ENCODE results near the gene LUC7L.
"Not testable (repeated sequence)": the region's sequence is repeated elsewhere in the genome, so short reads cannot be mapped to it uniquely, and the experiment has no call there.

The LUC7L gene

DNA sequence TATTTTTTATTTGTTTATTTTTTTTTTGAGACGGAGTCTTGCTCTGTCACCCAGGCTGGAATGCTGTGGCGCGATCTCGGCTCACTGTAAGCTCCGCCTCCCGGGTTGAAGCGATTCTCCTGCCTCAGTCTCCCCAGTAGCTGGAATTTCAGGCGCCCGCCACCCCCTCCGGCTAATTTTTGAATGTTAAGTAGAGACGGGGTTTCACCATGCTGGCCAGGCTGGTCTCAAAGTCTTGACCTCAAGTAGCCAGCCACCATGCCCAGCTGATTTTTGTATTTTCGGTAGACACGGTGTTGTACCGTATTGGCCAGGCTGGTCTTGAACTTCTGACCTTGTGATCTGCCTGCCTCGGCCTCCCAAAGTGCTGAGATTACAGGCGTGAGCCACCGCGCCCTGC lies 1.1 kb upstream of the LUC7L start:
- not testable (repeated sequence) for DNase-seq (ENCODE audit: low read depth in 3 of 3)

DNA sequence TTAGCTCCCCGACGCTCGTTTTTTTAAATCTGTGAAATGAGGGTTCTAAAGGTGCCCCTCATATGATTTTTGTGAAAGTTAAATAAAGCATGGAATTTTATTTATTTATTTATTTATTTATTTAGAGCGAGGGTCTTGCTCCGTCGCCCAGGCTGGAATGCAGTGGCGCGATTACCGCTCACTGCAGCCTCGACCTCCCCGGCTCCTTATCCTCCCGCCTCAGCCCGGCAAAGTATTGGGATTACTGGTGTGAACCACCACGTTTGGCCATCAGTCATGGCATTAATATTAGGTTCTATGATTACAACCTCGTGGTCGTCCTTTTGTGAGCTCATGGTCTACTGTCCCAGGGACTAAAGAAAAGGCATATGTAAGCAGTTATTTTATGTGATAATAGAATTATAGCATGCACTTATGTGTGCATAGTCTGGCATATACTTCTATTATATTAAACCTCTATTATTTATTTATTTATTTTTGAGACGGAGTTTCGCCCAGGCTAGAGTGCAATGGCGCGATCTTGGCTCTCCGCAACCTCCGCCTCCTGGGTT lies 557 bp upstream of the LUC7L start:
- DNase-seq (ENCODE audit: low read depth in 3 of 3) = no peak

DNA sequence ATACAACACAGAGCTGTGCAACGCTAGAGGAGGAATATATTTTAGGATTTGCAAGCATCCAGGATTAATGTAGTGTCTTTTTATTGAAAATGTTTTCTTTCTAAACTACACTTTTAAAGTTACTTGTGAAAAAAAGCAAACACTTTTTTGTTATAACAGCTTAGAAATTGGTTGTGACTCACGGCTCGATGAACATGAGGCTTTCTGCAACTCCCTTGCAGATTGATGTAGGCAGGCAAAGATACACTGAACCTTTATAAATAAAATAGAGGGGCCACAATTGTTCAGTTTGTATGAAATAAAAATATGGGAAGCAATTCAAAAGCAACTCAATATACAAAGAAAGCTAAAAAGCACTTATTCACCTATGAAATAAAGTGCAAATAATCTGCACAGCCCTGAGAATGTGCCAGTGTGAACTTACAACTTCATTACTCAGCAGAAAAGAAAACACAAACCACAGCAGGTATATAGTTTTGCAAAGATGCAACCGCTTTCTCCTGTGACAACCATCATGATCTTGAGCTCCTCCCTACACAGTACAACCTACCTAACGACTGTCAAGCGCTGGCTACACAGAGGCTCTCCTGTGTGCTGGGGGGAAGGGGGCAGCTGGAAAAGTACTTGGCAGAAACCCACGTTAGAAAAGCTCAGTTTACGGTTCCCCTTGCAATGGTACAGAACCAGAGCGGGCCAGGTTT lies 948 bp downstream of the LUC7L start:
- DNase-seq (ENCODE audit: low read depth in 3 of 3) = no peak

DNA sequence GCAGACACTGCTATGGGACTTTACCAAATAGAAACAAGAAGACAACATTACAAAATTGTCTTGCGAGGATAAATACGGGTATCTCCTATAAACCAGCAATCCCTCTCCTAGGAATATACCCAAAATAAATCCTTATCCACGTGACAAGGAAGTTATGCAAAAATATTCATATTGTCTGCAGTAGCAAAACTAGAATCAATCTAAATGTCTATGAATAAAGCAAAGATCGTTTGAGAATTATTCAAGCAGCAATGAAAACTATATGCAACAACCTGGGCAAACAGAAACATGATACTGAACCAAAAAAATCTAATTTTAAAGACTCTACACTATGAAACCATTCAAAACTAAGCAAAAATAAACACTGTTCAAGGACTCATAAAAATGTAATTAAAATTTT lies 9.2 kb downstream of the LUC7L start:
- DNase-seq (ENCODE audit: low read depth in 3 of 3) = no peak

DNA sequence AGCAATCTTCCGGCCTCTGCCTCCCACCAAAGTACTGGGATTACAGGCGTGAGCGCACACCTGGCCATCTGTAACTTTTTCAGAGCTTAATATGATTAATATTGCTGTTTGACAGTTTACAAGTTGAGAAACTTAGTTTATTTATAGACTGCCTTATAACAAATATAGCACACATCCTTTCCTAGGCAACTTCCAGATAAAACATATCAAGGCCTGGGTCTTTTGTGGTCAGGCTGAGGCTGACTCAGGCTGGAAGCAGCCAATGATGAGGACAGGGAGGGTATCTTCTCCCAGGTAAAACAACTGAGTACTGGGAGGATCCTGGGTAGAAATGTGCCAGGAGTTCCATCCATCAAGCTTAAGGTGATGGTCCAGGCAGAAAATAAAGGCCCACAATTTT lies 16.2 kb downstream of the LUC7L start:
- DNase-seq (ENCODE audit: low read depth in 3 of 3) = no peak

DNA sequence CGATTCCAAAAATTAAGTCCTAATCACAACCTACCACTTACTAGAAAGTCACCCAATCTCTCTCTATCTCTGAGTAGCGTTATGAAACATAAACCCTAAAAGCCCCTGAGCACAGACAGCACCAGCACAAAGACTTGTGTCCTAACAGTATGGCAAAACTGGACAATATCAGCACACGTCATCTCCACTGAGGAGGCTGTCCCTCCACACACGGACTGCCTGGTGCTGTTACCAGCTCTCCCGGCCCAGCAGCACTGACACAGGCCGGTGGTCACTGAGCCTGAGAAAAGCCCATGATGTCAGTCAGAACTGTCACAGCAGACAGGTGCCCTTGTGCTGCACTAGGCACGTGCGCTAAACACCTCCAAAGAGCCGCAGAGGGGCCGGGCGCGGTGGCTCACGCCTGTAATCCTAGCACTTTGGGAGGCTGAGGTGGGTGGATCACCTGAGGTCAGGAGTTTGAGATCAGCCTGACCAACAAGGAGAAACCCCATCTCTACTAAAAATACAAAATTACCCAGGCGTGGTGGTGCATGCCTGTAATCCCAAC lies 17.5 kb downstream of the LUC7L start:
- not testable (repeated sequence) for DNase-seq (ENCODE audit: low read depth in 3 of 3)

DNA sequence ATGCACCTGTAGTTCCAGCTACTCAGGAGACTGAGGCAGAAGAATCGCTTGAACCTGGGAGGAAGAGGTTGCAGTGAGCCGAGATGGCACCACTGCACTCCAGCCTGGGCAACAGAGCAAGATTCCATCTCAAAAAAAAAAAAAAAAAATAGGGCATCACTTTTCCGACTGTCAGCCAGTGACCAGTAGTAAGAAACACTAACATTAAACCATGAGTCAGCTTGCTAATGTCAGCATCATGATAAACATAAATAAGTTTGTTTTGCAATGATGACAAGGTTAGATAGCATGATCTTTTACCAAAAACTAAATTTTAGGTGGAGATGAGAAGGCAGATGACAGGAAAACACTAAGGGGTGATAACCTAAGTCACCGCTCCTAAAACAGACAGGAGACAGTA lies 19.9 kb downstream of the LUC7L start:
- not testable (repeated sequence) for DNase-seq (ENCODE audit: low read depth in 3 of 3)

DNA sequence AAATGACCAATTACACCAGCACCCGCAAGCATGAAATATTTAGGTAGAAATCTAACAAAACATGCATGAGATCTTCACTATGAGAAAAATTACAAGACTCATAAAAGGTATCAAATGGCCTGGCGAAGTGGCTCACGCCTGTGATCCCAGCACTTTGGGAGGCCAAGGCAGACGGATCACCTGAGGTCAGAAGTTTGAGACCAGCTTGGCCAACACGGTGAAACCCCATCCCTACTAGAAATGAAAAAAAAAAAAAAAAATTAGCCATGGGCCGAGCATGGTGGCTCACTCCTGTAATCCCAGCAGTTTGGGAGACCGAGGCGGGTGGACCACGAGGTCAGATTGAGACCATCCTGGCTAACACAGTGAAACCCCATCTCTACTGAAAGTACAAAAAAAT lies 25.2 kb downstream of the LUC7L start:
- not testable (repeated sequence) for DNase-seq (ENCODE audit: low read depth in 3 of 3)

DNA sequence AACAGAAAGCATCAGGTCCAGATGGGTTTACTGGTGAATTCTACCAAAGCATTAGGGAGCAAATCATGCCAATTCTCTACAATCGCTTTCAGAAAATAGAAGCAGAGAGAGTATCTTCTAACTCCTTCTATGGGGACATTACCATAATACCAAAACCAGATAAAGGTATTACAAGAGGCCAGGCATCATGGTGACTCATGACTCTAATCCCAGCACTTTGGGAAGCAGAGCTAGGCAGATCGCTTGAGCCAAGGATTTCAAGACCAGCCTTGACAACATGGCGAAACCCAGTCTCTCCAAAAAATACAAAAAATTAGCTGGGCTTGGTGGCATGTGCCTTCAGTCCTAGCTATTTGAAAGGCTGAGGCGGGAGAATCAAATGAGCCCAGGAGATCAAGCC lies 26.0 kb downstream of the LUC7L start:
- DNase-seq (ENCODE audit: low read depth in 3 of 3) = no peak

DNA sequence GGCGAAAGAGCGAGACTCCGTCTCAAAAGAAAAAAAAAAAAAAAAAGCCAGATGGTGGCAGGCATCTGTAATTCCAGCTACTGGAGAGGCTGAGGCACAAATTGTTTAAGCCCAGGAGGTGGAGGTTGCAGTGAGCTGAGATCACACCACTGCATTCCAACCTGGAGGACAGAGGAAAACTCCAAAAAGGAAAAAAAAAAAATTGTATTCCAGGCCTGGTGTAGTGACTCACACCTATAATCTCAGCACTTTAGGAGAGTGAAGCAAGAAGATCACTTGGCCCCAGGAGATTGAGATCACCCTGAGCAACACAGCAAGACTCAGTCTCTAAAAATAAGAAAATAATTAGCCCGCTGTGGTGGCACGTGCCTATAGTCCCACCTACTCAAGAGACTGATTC lies 28.9 kb downstream of the LUC7L start:
- no peak for DNase-seq (ENCODE audit: low read depth in 3 of 3)

DNA sequence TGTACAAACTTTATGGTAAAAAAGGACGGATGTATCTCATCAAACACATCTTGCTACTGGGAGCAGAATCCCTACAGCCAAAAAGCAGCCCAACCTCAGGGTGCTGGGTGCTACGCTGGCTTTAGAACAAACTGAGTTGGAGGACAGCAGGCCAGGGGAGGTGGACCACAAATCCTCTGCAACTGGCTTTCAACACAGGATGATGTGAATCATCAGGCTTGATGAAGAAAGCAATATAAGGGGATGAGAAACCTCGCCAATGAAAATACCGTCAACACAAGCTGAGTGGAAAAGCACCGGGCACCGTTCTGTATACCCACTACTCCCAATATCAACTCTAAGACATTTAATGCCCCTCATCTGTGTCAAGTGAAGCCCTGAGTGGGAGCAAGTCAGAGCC lies 34.7 kb downstream of the LUC7L start:
- no peak for DNase-seq (ENCODE audit: low read depth in 3 of 3)

DNA sequence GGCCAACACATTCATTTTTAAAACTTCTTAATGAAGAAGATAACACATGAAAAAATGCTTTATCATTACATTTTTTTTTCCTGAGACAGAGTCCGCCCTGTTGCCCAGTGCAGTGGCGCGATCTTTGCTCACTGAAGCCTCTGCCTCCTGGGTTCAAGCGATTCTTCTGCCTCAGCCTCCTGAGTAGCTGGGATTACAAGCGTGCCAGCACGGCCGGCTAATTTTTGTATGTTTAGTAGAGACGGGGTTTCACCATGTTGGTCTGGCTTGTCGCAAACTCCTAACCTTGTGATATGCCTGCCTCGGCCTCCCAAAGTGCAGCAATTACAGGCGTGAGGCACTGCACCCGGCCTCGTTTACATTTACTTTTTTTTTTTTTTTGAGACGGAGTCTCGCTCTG lies 35.8 kb downstream of the LUC7L start:
- DNase-seq (ENCODE audit: low read depth in 3 of 3) = no peak

DNA sequence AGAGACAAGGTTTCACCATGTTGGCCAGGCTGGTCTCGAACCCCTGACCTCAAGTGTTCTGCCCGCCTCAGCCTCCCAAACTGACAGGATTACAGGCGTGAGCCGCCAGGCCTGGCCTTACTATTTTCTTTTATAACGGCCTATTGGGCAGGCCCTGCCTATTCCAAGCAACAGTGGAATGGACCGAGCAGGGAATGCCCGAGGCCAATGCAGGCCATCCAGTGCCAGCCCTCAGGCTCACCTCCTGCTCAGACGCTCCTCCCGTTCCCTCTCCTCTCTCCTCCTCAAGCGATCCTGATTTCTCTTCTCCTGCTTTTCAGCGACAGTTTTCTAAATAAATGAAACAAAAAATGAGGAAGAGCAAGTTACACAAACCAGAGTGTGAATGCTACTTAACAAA lies 36.6 kb downstream of the LUC7L start:
- no peak for DNase-seq (ENCODE audit: low read depth in 3 of 3)

DNA sequence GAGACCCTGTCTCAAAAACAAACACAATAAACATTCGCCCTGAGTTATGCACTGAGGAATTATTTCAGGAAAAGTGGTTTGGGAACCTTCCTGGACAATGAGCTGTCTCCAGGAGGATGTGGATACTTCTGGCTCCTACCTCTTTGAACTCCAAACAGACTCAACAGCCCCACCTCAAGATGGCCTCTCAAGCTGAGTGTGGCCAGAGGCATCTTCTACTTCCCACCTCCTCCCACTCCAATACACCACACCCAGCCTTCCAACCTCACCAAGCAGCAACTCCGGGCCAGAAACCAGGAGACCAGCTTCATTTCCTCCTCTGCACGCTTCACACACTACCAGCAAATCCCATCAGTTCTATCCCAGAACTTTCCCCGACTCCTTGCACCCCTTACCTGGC lies 37.4 kb downstream of the LUC7L start:
- DNase-seq (ENCODE audit: low read depth in 3 of 3) = no peak

DNA sequence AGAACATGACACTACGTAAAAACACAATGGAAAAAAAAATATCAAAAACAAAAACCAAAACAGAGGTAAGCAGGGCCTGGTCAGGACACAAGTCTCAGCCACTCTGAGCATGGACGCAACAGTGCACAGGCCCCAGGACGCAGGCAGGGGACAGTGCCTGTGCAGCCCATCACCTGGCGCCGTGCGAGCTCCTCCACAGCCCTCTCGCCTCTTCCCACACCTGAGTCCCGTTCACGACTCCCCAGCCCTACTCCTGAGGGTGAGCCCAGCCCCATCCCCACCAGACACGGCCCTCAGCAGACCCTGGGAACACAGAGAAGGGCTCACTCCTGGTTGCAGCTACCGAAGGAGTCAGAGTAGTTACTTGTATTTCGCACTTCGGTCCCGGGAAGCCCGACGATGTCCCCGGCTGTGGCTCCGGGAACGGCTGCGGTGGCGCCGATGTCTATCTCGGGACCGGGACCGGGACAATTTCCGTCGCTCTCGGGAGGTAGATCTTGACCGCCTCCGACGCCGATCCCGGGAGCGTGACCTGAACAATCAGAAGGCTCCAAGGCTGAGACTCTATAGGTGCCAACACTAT lies 39.6 kb downstream of the LUC7L start:
- DNase-seq (ENCODE audit: low read depth in 3 of 3) = no peak

DNA sequence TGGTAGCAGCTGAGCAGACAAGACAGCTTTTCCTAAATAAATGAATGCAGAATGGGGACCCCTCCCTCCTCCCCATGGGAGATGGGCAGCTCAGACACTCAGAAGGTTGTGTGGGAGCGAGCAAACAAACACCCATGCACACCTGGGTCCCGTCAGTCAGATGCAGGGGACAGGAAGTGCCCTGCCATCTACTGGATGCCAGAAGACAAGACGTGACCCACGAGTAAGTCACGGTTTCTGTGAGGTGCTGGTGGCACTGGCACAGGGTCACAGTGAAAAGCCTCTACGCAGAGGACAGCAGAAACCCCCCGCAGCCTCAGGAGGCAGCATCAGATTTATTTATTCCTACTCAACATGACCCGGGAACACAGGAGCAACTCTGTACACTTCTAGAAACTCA lies 40.6 kb downstream of the LUC7L start:
- DNase-seq (ENCODE audit: low read depth in 3 of 3) = no peak

DNA sequence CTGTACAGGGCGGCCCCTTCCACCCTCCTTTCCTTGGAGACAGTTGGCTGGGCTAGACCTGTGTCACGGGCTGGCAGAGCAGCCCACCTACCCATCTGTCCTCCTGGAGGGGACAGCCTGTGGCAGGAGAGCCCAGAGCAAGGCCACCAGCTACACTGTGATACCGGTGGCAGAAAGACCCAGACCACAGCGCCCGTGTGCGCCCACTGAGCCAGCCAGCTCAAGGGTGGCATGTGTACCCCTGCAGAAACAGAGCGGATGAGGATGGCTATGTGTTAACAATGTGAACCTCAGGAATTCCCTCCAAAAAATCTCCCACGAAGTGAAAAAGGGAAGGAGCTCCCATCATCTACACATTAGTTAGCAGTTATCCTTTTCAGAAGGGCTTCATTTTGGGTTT lies 41.9 kb downstream of the LUC7L start:
- DNase-seq (ENCODE audit: low read depth in 3 of 3) = no peak

DNA sequence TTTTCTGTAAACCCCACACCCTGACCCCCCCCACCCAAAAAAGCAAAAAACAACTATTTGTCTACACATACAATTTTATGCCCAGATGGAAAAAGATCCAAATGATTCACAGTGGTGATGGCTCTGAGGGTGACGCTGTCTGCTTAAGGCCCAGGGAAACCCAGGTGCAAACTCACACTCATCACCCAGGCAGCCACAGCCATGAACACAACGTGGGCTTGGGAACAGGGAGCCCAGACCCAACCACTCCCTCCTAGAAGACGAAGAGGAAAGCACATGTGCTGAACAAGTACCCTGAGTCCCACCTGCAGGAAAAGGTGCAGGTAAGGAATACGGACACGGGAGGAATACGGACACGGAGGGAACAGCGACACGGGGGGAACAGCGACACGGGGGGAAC lies 43.6 kb downstream of the LUC7L start:
- DNase-seq (ENCODE audit: low read depth in 3 of 3) = no peak

DNA sequence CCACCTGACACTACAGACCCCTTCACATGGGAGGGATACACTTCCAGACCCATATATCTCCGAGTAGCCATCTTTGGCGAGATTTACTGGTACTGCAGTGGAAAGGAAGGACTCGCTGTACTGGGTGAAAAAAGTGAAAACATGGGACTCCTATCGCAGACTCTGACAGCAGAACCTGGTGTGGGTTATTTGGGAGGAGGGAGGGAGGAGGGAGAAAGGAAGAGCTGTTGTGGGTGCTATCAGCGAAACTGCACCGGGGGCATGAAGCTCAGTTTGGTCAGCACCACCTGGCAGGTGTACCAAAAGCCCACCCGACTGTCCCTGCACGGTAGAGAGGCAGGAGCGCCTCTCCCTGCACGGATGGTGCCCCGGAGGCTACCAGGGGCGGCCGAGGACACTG lies 44.0 kb downstream of the LUC7L start:
- DNase-seq (ENCODE audit: low read depth in 3 of 3) = no peak

DNA sequence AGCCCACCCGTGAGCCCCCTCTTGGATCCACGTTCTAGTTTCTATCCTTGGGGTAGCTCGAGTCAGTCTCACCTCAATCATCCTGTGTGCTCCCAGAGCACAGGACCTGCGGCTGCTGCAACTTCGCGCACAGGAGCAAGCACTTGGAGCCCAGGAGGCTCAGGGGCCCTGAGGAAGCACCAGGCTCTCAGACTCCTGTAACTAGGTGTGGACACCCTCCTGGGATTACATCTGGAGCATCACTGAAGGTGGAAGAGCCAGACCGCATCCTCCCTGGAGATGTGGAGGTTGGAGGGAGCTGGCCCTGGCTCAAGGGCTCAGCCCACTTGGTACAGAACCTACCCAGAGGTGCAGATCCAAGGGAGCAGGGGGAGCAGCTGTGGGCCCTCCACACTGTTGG lies 46.2 kb downstream of the LUC7L start:
- no peak for DNase-seq (ENCODE audit: low read depth in 3 of 3)

DNA sequence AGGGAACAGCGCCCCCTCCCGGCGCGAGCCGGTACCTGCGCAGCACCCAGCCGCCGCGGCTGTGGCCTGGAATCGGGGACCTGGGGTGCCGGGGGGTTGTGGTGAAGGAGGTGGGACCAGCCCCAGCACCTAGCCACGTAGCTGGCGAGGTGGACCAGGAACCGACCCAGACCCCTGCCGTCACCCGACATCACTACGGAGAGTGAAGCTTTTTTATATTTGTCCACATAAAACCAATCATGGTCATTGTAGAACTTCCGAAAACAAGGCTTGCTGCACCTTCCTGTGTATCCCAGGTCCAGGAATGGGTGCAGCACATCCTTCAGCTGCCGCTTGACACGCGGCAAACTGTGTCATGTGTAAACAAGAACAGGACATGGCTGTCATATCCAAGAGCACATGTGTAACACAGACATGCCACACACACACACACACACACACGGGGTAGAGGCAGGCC lies 47.7 kb downstream of the LUC7L start:
- DNase-seq (ENCODE audit: low read depth in 3 of 3) = no peak

DNA sequence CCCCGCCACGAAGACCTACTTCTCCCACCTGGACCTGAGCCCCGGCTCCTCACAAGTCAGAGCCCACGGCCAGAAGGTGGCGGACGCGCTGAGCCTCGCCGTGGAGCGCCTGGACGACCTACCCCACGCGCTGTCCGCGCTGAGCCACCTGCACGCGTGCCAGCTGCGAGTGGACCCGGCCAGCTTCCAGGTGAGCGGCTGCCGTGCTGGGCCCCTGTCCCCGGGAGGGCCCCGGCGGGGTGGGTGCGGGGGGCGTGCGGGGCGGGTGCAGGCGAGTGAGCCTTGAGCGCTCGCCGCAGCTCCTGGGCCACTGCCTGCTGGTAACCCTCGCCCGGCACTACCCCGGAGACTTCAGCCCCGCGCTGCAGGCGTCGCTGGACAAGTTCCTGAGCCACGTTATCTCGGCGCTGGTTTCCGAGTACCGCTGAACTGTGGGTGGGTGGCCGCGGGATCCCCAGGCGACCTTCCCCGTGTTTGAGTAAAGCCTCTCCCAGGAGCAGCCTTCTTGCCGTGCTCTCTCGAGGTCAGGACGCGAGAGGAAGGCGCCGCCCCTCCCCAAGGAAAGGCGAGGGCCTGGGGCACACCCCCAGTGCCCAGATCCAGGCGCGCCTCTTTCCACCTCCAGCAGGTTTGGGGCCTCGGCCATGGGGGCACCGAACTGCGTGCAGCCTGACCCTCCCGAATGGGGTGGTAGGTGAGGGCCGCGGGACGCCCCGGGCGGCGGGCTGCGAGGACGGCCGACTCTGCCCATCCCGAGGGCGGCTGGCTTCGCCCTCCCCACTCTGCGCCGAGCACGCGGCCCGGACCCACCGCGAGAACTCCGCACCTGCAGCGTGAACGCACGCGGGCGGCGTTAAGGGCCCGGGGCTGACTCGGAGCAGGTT lies 48.3 kb downstream of the LUC7L start:
- DNase-seq (ENCODE audit: low read depth in 3 of 3) = peak; percentile 68 to 85 (median 76)
